Fibroblast of skin of left quadriceps (primary cell): ENCODE data around the gene RAET1L.
"Not testable (repeated sequence)": the region's sequence is repeated elsewhere in the genome, so short reads cannot be mapped to it uniquely, and the experiment has no call there.

Source experiments
- DNase-seq, 2 experiments: peaks; one replicate each; pipeline ENCODE4 v3.0.0-alpha.2; 2013; ENCODE audit warnings: low read depth in 2 of 2

Gene RAET1L

DNA sequence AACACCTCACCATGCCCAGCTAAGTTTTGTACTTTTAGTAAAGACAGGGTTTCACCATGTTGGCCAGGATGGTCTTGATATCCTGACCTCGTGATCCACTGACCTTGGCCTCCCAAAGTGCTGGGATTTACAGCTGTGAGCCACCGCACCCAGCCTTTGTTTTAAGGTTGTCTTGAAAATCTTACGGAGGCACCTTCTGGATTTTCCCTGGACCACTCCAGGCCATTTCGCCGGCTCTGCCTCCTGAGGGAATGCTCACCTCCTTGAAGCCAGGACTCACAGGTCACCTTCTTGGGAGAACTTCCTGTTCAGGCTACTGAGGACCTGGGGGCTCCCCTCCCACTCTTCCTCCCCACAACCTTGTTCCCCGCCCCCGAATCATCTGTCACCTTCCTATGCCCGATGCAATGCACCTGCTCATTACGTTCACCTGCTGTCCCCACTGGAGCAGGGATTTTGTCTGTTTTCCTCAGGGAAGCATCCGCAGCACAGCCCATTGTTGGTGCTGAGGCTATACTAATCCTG, 19.4 kb upstream of the RAET1L start:
- no peak for DNase-seq

DNA sequence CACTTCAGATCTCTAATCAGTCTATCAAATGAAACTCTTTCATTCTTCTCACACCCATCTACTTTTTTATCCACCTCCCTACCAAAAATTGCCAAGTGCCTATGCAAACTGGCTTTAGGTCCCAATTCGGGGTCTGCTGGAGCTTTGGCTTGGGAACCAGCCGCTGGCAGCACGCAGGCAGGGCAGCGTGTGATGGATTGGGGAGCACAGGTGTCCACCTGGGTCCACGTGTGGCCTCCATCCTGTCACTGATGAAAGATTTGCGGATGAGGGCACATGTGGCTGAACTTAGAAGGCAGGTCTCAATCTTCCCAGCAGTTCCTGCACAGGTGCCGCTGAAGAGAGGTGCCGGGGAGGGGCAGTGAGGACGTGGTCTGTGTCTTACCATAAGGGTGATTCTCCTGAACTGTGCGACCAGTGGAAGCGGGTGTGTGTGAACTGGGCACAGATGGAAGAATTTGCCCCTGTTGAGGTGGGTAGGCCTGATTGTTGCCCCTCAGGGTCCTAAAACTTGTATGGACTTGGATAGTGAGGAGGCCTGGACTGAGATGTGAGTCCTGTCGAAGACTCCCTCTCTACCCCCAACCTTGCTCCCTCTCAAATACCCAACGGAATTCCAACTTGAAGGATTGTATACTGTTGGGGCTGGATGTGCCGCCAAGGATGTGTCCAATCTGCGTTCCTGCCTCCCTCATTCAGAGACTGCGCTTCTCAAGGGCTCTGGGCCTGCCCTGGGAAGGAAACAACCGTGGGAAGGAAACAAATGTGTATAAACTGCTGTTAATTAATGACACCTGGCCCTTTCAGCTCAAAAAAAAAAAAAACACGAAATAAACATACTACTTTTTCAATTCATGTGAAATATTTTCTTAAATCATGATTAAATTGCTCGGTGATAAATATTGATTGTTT, 18.4 kb upstream of the RAET1L start:
- DNase-seq = no peak

DNA sequence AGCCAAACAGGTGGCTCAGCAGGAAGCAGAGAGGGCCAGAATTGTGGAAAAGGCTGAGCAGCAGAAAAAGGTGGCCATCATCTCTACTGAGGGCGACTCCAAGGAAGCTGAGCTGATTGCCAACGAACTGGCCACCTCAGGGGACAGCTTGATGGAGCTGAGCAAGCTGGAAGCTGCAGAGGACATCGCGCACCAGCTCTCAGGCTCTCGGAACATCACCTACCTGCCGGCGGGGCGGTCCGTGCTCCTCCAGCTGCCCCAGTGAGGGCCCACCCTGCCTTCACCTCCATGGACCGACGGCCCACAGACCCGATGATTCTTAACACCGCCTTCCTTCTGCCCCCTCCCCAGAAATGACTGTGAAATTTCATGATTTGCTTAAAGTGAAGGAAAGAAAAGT, 17.8 kb upstream of the RAET1L start:
- no peak for DNase-seq

DNA sequence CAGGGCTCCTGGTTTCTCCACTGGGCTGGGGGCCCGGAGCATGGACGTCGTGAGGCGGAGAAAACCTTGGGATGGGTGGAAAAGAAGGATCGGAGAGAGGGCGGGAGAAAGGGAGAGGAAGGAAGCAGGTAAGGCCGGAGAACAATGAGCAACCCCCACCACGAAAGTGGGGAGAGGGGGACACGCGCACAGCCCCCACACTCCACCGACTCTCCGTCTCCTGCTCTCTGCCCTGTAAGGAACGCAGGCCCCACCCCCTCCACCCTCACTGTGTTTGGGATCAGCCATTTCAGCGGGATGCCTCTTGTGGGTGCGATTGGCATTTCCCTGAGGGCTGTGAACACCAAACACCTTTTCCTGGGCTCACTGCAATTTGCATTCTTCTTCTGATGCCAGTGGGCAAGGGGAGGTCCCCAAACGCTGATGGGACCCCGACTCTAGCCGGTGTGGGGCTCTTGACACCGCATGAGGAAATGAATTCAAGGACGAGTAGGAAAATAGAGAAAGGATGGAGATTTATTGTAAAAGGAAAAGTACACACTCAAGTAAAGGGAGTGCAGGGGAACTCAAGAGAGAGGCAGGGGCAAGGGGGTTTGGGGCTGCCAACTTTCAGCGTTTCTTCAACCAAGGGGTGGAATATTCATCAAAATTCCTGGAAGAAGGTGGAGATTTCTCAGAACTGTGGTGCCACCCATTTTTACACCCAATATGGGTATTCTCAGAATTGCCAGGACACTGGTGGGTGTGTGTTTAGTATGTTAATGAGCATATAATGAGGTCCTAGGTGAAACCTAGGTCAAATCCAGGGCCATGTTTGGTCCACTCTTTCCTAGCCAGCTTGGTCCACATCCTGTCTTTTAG, 13.1 kb upstream of the RAET1L start:
- no peak for DNase-seq

DNA sequence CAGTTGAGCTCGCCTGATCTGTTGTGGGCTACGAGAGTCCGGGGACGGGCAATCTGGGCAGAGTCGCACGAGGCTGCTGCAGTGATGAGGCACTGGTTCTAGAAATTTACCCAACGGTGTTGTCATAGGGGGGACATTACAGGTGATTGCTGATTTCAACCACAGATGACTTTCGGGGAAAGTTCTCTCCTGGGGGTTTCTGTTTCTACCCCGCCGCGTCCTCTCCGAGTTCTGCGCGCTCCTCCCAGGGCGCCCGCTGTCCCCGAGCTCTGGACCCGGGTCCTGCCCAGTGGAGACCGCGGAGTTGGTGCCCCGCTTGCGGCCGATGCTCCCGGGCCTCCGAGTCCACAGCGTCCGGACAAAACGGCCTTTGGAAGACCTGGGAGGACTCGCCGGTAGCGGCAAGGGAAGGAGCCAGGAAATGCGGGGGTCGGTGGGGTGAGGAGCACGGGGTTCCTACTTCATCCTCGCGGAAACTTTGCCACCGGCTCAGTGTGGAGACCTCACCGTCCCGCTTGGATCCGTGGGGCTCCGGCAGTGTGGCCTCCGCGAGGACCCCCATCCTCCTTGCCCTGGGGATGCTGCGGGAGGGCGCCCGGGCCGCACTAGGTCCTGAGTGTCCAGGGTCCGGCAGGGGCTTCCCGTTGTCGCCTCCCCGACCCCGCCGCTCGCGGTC, 12.3 kb upstream of the RAET1L start:
- no peak for DNase-seq

DNA sequence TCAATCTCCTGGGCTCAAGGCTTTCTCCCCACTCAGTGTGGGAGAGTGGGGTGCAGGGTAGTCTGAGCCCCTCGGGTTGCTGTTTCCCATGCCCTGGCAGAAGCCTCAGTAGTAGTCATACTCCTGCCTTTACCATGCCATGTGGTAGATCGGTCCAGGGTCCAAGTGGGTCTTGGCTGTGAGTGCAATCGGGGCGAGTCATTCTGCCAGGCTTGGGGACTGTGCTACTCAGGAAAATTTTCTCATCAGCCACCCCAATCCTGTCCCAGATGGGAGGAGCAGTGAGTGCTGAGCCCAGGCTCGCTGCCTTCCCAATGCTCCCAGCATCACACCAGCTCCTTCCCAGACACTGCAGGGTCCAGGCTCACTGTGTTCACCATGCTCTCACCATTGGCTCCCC, 10.7 kb upstream of the RAET1L start:
- no peak for DNase-seq

DNA sequence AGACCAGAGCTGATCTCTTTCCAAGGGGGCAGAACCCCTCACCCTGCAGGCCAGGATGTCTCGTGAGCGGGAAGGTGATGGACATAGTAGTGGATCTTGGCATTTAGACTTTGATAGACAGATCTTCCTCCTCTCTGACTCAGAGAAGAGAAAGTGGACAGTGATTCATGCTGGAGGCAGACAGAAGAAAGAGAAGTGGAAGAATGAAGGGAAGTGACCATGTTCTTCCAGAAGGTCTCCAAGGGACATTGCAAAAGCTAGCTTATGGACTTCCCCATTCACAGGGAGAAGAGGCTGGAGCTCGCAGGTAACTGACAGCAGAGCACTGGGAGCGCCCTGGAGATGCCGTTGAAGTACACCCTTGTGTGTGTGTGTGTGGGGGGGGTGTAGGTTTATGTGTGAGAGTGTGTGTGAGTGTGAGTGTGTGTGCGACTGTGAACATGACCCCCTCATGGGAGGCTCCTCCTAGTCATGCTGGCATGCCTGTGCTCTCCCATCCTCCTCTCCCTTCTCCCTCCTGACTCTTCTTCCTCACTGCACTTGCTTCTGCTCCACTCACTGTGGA, 8.0 kb upstream of the RAET1L start:
- DNase-seq = no peak

DNA sequence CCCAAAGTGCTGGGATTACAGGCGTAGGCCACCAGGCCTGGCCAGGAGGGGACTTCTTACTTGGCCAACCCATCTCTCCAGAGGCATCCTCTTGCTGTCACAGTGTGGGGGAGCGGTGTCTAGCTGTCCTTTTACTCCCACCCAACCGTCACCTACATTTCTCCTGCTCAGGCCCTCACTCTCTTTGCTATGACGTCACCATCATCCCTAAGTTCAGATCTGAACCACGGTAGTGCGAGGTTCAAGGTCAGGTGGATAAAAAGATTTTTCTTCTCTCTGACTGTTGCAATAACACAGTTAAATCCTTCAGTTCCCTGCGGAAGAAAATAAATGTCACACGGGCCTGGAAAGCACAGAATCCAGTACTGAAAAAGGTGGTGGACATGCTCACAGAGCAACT, 7.3 kb upstream of the RAET1L start:
- no peak for DNase-seq

DNA sequence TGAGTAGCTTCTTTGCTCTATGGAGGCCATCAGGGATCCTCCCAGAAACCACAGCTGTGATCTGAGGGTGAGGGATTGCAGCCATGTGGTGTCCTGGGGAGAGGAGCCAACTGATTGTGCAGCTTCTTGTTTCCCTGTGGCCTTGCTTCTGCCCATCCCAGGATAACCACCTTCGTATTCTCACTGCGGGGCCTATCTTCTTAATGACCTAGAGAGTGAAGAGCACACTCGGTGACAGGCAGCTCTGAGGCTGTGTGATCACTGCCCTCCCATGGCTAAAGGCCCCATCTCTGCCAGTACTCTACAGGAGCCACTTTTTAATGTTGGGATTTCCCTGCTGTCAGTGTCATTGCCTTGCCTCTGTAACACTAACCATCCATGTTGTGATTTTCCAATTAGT, 5.3 kb upstream of the RAET1L start:
- DNase-seq = no peak

DNA sequence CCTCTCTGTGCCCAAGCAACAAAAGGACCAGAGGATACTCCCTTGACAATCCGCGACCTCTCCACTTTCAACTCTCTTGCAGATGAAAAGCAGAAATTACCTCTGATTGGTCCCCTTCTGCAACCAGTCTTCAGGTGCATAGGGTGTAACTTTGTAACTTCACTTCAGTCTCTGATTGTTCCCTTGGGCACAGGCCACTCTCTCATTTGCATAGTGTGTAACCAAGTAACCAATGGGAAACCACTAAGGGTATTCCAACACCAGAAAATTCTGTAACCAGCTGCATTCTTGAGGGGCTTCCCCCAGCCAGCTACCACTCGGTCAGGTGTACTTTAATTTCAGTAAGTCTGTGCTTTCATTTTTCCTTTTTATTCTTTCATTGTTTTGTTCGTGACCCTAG, 4.4 kb upstream of the RAET1L start:
- no peak for DNase-seq

DNA sequence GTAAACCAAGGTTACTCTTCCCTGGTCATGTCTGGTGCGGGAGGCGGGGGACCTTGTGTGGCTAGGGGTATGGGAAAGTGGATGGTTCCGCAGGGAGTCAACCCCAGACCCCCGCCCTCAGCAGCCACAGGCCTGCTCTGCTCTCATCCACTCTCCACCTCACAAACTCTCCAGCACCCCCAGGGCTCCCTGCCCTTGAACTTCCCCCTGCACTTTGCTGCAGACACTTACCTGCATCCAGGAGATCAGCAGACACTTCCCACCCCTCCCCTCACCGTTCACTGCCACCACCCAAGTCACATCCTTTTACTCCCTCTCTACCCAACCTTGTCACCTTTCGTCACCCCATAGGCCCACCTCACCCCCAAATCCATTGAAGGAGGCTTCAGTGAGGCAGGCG, 3.9 kb upstream of the RAET1L start:
- no peak for DNase-seq

DNA sequence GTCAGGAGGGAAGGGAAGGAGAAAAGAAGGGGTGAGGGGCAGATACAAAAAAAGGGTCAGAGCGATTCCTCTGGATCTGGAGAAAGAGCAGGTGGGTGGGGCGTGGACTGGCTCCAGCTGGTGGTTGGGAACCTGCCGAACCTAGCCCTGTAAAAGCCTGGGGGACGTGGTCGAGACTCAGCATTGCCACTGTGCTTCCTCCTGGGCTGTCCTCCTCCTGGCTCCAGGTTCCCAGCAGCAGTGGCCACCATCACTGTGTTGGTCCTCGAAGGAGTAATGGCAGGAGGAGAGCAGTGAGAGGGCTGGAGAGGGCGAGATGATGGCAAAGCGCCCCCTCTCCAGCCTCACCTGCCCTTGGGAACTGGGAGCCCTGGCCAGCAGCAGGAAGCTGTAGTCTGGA, 3.5 kb upstream of the RAET1L start:
- no peak for DNase-seq

DNA sequence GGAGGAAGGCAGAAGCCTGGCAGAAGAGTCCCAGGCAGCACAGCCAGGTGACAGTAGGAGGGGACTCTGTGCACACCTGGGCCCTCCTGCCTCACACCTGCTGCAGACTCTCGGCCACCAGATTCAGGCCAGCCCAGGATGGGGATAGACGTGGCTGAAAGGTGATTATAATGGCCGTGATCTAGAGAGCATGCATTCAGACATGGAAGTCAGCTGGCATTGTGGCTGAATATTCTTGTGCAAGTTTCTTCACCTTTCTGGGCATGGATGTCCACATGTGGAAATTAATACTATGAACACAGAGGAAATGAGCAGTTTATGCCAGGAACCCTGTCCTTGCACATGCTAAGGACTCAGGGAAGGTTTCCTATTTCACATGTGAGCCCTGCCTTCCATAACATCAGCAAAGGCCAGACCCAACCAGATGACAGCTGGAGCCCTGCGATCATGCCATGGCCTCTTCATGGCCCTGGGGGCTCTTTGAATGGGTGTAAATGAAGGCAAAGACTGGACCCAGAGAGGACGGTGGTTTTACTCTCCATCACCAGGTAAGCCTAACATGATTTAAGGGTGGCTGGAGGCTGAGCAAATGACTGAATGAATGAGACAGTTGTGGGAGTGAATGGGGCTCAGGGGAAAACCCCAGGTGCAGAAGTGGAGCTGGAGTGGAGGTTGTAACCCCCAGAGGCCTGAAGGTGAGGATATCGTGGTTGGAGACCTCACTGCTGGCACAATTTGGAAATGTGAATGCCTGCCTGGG, 2.7 kb upstream of the RAET1L start:
- no peak for DNase-seq

DNA sequence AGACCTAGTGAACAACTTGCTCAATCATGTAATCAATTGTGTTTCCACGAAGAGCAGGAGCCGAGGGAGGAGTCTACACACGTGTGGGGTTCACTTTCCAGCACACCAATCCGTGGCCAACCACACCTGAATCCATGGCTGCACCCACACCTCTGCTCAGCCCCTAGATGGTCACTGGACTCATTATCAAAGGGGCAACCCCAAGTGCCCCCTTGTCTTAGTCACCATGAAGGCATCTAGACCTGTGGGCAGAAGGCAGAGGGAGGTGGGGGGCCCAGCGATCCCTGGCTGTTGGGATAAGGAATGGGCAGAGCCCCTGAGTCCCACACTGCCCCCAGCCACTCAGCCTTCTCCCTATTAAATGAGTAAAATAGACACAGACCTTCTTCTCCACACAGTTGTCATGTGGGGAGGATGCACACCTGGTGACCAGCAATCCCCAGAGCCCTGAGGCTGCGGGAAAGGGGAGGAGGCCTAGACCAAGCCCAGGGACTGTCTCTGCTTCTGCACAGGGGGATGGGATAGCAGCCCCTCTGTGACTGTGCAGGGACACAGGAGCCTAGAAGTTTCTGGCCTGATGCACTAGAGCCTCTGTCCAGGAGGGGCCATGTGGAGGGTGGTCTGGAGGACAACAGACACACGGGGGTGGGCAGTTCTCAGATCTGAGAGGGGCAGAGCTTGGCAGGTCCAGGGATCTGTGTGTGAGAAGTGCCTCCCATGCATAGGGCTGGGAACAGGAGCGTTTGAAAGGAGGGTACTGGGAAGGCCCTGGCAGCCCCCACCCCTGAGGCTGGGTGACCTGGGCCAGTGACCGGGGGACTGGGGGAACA, 1.9 kb upstream of the RAET1L start:
- no peak for DNase-seq

DNA sequence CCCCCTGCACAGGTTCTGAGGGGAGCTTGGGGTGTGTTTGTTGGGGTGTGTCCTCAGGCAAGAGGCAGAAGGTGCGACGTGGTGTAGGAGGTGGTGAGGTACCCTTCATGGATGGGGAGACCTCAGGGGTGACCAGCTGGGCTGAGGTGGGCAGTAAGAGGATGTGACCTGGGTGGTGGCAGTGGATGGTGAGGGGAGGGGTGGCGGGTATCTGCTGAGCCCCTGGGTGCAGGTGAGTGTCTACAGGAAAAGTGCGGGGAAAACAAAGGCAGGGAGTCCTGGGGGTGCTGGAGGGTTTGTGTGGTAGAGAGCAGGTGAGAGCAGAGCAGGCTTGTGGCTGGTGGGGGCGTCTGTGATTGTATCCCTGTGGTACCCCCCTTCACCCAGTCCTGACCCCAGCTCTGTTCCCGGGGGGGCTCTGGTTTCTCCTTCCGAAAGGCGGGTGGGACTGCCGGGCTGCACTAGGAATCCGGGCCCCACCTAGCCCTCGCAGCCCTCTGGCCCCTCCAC, 631 bp downstream of the RAET1L start:
- no peak for DNase-seq

DNA sequence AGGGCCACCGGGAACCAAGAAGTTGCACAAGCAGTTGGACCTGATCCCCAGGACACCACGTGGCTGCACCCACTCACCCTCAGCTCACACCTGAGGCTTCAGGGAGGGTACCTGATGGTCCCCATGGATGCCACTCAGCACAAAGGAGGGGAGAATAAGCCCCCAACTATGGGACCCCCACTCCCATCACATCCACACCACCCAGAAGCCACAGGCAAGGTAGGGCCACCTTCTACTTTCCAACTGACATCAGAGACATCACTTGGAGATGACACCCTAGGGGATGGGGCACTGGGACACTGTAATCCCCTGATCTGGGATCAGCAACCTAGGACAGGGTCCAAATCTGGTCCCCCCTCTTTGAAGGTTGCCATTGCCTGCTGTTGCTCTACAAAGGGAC, 1.3 kb downstream of the RAET1L start:
- not testable (repeated sequence) for DNase-seq

DNA sequence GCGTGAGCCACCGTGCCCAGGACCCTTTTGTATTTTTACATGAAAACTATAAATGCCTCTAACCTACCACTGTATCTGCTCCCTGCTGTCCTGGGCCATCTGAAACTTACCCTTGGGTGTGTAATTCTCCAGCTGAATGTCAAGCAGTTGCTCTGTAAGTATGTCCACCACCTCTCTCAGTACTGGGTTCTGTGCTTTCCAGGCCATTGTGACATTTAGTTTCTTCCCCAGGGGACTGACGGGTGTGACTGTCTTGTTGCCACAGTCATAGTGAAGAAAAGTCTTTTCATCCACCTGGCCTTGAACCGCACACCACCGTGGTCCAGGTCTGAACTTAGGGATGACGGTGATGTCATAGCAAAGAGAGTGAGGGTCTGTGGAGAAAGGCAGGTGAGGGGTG, 3.5 kb downstream of the RAET1L start:
- not testable (repeated sequence) for DNase-seq

DNA sequence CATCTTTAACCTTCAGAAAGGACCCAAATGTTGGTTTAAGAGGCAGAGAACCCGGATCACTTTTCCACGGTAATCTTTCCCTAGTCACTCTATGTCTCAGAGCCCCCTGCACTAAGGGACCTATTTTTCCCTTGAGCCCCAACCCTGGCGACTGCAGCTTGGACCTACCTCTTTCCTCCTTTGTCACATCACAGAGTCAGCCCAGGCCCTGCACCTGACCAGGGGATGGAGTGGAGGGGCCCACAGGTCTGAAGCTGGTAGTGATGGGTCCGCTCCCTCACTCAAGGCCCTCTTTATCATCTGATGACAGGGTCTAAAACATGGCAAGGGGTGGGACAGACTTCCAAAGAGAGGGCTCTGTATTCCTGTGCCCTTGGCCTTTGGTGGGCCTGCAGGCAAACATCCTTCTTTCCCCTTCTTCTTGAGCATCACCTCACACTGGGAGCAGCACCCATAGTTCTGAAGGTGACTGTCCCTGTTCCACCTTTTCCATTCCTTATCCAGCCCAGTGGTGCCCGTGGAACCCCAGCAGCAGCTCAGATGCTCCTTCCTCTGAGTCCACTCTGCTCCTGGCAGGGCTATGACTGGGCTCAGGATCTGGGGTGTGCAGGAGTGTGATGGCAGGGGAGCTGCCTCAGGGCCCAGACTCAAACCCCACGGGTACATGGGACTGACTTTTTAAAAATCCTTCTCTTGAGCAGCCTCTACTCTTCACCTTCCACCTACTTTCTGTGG, 6.3 kb downstream of the RAET1L start:
- no peak for DNase-seq

DNA sequence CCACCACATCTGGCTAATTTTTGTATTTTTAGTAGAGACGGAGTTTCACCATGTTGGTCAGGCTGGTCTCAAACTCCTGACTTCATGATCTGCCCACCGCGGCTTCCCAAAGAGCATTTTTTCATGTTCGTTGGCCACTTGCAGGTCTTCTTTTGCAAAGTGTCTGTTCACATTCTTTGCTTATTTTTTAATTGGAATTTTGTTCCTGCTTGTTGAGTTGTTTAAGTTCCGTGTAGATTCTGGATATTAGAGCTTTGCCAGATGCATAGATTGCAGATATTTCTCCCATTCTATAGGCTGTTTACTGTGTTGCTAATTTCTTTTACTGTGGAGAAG, 8.2 kb downstream of the RAET1L start:
- DNase-seq = not testable (repeated sequence)
